Keratinocyte (primary cell): Measurements from ENCODE around the gene LRRC8D.

Experiments
- EZH2 ChIP-seq: IDR thresholded peaks from one replicate; pipeline ENCODE4 v1.6.1; 2012; ENCODE audit warnings: inconsistent platforms, mild to moderate bottlenecking, low read length, moderate library complexity
- TF ChIP-seq, protein P1 (sequence below), 3 experiments: IDR thresholded peaks in 1 of 3; conservative IDR thresholded peaks in 1 of 3; optimal IDR thresholded peaks in 1 of 3; 2 replicates in 2 of 3; 3 replicates in 1 of 3; pipeline versions ENCODE3 to v1.5.1; 2011; ENCODE audit warnings: low read length in 3 of 3, mild to moderate bottlenecking in 3 of 3, moderate library complexity in 2 of 3, control low read depth in 1 of 3, inconsistent platforms in 1 of 3; ENCODE audit not compliant: insufficient read depth in 2 of 3; ENCODE audit errors: extremely low read depth in 1 of 3

DNA sequence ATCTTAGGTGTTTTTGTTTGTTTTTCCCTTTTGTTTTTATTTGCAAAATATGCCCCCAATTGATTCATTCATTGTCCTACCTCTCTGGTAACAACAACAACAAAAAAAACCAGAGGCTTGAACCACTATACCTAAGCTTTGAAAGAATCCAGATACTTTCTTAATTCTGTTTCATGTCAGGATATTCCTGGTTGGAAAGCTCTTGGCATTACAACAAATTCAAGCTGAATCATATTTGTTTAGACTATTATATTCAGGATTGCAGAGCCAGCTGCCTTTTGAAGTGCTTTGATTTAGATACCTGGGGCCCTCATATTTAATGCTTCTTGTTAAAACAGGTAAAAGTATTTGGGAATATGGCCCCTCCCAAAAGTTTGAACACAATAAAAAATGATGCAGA lies 151.2 kb downstream of the LRRC8D start:
- TF ChIP-seq, protein P1, sequence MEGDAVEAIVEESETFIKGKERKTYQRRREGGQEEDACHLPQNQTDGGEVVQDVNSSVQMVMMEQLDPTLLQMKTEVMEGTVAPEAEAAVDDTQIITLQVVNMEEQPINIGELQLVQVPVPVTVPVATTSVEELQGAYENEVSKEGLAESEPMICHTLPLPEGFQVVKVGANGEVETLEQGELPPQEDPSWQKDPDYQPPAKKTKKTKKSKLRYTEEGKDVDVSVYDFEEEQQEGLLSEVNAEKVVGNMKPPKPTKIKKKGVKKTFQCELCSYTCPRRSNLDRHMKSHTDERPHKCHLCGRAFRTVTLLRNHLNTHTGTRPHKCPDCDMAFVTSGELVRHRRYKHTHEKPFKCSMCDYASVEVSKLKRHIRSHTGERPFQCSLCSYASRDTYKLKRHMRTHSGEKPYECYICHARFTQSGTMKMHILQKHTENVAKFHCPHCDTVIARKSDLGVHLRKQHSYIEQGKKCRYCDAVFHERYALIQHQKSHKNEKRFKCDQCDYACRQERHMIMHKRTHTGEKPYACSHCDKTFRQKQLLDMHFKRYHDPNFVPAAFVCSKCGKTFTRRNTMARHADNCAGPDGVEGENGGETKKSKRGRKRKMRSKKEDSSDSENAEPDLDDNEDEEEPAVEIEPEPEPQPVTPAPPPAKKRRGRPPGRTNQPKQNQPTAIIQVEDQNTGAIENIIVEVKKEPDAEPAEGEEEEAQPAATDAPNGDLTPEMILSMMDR (optimal IDR thresholded peaks at IDR 0.05 in 1 of 3, IDR thresholded peaks at IDR 0.05 in 1 of 3, conservative IDR thresholded peaks at IDR 0.05 in 1 of 3; ENCODE audit: extremely low read depth in 1 of 3, insufficient read depth in 2 of 3, low read length in 3 of 3): no peak
- no peak for TF ChIP-seq EZH2
